NCI-H2227 (cell line): ENCODE data around the gene RNF13.
"Not testable (repeated sequence)": the region's sequence is repeated elsewhere in the genome, so short reads cannot be mapped to it uniquely, and the experiment has no call there.

Source experiments
- DNase-seq: peaks from one replicate; lab custom pipeline; 2025; ENCODE audit not compliant: unreplicated experiment; lab: John Stamatoyannopoulos, UW

Gene RNF13

GRCh38 chr3:149895339-149895738, 82.3 kb downstream of the RNF13 start:
- DNase-seq: no peak

- DNase-seq: no peak
These were observed 82.8 kb downstream of the RNF13 start for GRCh38 chr3:149895769-149896168.

- DNase-seq: no peak
These were observed 85.8 kb downstream of the RNF13 start for GRCh38 chr3:149898771-149899170.

- no peak for DNase-seq
These were observed 87.3 kb downstream of the RNF13 start for GRCh38 chr3:149900322-149900721.

- no peak for DNase-seq
These were observed 88.8 kb downstream of the RNF13 start for GRCh38 chr3:149901770-149902169.

GRCh38 chr3:149902498-149903139, 89.6 kb downstream of the RNF13 start:
- no peak for DNase-seq

GRCh38 chr3:149906036-149906435, 93.0 kb downstream of the RNF13 start:
- DNase-seq: no peak

GRCh38 chr3:149908424-149908957, 95.5 kb downstream of the RNF13 start:
- peak; percentile 38 for DNase-seq

GRCh38 chr3:149909923-149910322, 96.9 kb downstream of the RNF13 start:
- DNase-seq: no peak

GRCh38 chr3:149917124-149917667, 104.2 kb downstream of the RNF13 start:
- DNase-seq: no peak

GRCh38 chr3:149919509-149919908, 106.5 kb downstream of the RNF13 start:
- DNase-seq: no peak

GRCh38 chr3:149920119-149920518, 107.1 kb downstream of the RNF13 start:
- no peak for DNase-seq

- DNase-seq: no peak
These were observed 120.0 kb downstream of the RNF13 start for GRCh38 chr3:149933008-149933407.

GRCh38 chr3:149933858-149934257, 120.8 kb downstream of the RNF13 start:
- DNase-seq: no peak

- no peak for DNase-seq
These were observed 121.5 kb downstream of the RNF13 start for GRCh38 chr3:149934524-149934923.

GRCh38 chr3:149936812-149937230, 123.8 kb downstream of the RNF13 start:
- peak; percentile 64 for DNase-seq

GRCh38 chr3:149938392-149939055, 125.5 kb downstream of the RNF13 start:
- not testable (repeated sequence) for DNase-seq

- no peak for DNase-seq
These were observed 128.2 kb downstream of the RNF13 start for GRCh38 chr3:149941186-149941585.

GRCh38 chr3:149941946-149942345, 128.9 kb downstream of the RNF13 start:
- no peak for DNase-seq

- DNase-seq: no peak
These were observed 129.4 kb downstream of the RNF13 start for GRCh38 chr3:149942409-149942808.

GRCh38 chr3:149943966-149944365, 131.0 kb downstream of the RNF13 start:
- DNase-seq: not testable (repeated sequence)

- no peak for DNase-seq
These were observed 134.2 kb downstream of the RNF13 start for GRCh38 chr3:149947231-149947630.
